HG02763 (cell line): ENCODE results near the gene KATNB1.
"Not testable (repeated sequence)": the region's sequence is repeated elsewhere in the genome, so short reads cannot be mapped to it uniquely, and the experiment has no call there.

ENCODE experiments used
- ATAC-seq: cut with Tn5 transposase; IDR thresholded peaks from one replicate; pipeline ENCODE4 v1.9.1; 2021; ENCODE audit warnings: mild to moderate bottlenecking, moderate library complexity; ENCODE audit not compliant: unreplicated experiment

KATNB1 gene

GRCh38 chr16:57724531-57724930 lies 11.0 kb upstream of the KATNB1 start:
- ATAC-seq, result no peak

GRCh38 chr16:57725151-57725550 lies 10.4 kb upstream of the KATNB1 start:
- no peak for ATAC-seq

GRCh38 chr16:57725554-57725953 lies 10.0 kb upstream of the KATNB1 start:
- no peak for ATAC-seq

- ATAC-seq, result no peak
Observed at GRCh38 chr16:57725976-57726375, 9.6 kb upstream of the KATNB1 start.

GRCh38 chr16:57726433-57726947 lies 9.1 kb upstream of the KATNB1 start:
- ATAC-seq, result no peak

- no peak for ATAC-seq
Observed at GRCh38 chr16:57727610-57728009, 8.0 kb upstream of the KATNB1 start.

- no peak for ATAC-seq
Observed at GRCh38 chr16:57728336-57729181, 7.0 kb upstream of the KATNB1 start.

- no peak for ATAC-seq
Observed at GRCh38 chr16:57729182-57729484, 6.4 kb upstream of the KATNB1 start.

GRCh38 chr16:57729852-57730251 lies 5.7 kb upstream of the KATNB1 start:
- not testable (repeated sequence) for ATAC-seq

GRCh38 chr16:57730771-57731730 lies 4.5 kb upstream of the KATNB1 start:
- ATAC-seq, result no peak

- ATAC-seq, result no peak
Observed at GRCh38 chr16:57732037-57732436, 3.5 kb upstream of the KATNB1 start.

GRCh38 chr16:57732714-57733113 lies 2.9 kb upstream of the KATNB1 start:
- ATAC-seq, result no peak

GRCh38 chr16:57734308-57734924 lies 1.2 kb upstream of the KATNB1 start:
- no peak for ATAC-seq

- ATAC-seq, result peak; percentile 91
Observed at GRCh38 chr16:57734925-57735754, 430 bp upstream of the KATNB1 start.

- ATAC-seq, result no peak
Observed at GRCh38 chr16:57736419-57737351, 1.1 kb downstream of the KATNB1 start.

- ATAC-seq, result no peak
Observed at GRCh38 chr16:57738844-57739243, 3.3 kb downstream of the KATNB1 start.

GRCh38 chr16:57739756-57740422 lies 4.3 kb downstream of the KATNB1 start:
- ATAC-seq, result no peak

- no peak for ATAC-seq
Observed at GRCh38 chr16:57740423-57741071, 5.0 kb downstream of the KATNB1 start.
